Skin of body (tissue), 2 donors: Measurements from ENCODE around the gene CCDC192. TPM values are rescaled to one million over a fixed set of nuclear protein-coding genes. Genes with fewer than 3 reads are reported as not detected.
"Not testable (repeated sequence)": the region's sequence is repeated elsewhere in the genome, so short reads cannot be mapped to it uniquely, and the experiment has no call there.

Experiments
- DNase-seq: peaks from one replicate; lab custom pipeline; 2025; lab: John Stamatoyannopoulos, UW
- total RNA-seq: library from RNA; depleted of rRNA; stranded (reverse); fragments of >200 nt; gene quantifications from one replicate; pipeline ENCODE4 v1.2.3, GENCODE V29; 2014

Gene CCDC192
- total RNA-seq, 1 donor from 2014 or later: not detected

- no peak for DNase-seq
Measured at GRCh38 chr5:127697894-127698600, 5.1 kb upstream of the CCDC192 start.

- DNase-seq: no peak
Measured at GRCh38 chr5:127699416-127699815, 3.8 kb upstream of the CCDC192 start.

- DNase-seq: no peak
Measured at GRCh38 chr5:127700237-127700766, 2.9 kb upstream of the CCDC192 start.

- no peak for DNase-seq
Measured at GRCh38 chr5:127702434-127702833, 757 bp upstream of the CCDC192 start.

GRCh38 chr5:127705120-127705892 is 2.1 kb downstream of the CCDC192 start:
- DNase-seq: peak; percentile 29

GRCh38 chr5:127706691-127707090 is 3.5 kb downstream of the CCDC192 start:
- no peak for DNase-seq

GRCh38 chr5:127707209-127707608 is 4.0 kb downstream of the CCDC192 start:
- DNase-seq: no peak

GRCh38 chr5:127713083-127713482 is 9.9 kb downstream of the CCDC192 start:
- DNase-seq: not testable (repeated sequence)

- no peak for DNase-seq
Measured at GRCh38 chr5:127718181-127718580, 15.0 kb downstream of the CCDC192 start.

GRCh38 chr5:127723571-127723970 is 20.4 kb downstream of the CCDC192 start:
- peak; percentile 21 for DNase-seq

- no peak for DNase-seq
Measured at GRCh38 chr5:127725673-127726072, 22.5 kb downstream of the CCDC192 start.

- no peak for DNase-seq
Measured at GRCh38 chr5:127732963-127733362, 29.8 kb downstream of the CCDC192 start.

GRCh38 chr5:127739348-127739747 is 36.2 kb downstream of the CCDC192 start:
- DNase-seq: not testable (repeated sequence)

GRCh38 chr5:127739807-127740384 is 36.7 kb downstream of the CCDC192 start:
- no peak for DNase-seq

- DNase-seq: no peak
Measured at GRCh38 chr5:127741412-127741811, 38.2 kb downstream of the CCDC192 start.

GRCh38 chr5:127744241-127744640 is 41.0 kb downstream of the CCDC192 start:
- no peak for DNase-seq

GRCh38 chr5:127746756-127747155 is 43.6 kb downstream of the CCDC192 start:
- no peak for DNase-seq

GRCh38 chr5:127752503-127753265 is 49.5 kb downstream of the CCDC192 start:
- not testable (repeated sequence) for DNase-seq

- DNase-seq: no peak
Measured at GRCh38 chr5:127754259-127754658, 51.1 kb downstream of the CCDC192 start.

GRCh38 chr5:127754706-127755105 is 51.5 kb downstream of the CCDC192 start:
- DNase-seq: no peak

GRCh38 chr5:127757576-127757975 is 54.4 kb downstream of the CCDC192 start:
- no peak for DNase-seq
